GM13976 (cell line): ENCODE data around the gene CCDC171.

Source experiments
- DNase-seq: peaks from one replicate; pipeline ENCODE4 v3.0.0; 2012; ENCODE audit warnings: low spot score
- CTCF ChIP-seq: IDR thresholded peaks from 2 replicates; pipeline ENCODE4 v1.5.1; 2012; ENCODE audit warnings: borderline replicate concordance, mild to moderate bottlenecking; ENCODE audit not compliant: insufficient read depth; ENCODE audit errors: extremely low read depth, missing control alignments, control extremely low read depth
- in situ Hi-C: fragments of 300-500 bp; cut with MboI; formaldehyde crosslinking; loops from one replicate; pipeline ENCODE4 v1.12.0; 2022; ENCODE audit warnings: low sequenced_read_pairs, mixed read lengths, inconsistent platforms; ENCODE audit not compliant: unreplicated experiment

The CCDC171 gene

GRCh38 chr9:15618540-15619331 lies 65.9 kb downstream of the CCDC171 start:
- no peak for TF ChIP-seq CTCF
- no peak for DNase-seq
- in situ Hi-C loops, result loop anchor here (25.0 kb wide), 1 partner anchor 406 kb away; no protein-coding TSS in a partner anchor

GRCh38 chr9:15622318-15622971 lies 69.6 kb downstream of the CCDC171 start:
- DNase-seq, result no peak
- in situ Hi-C loops, result loop anchor here (25.0 kb wide), 1 partner anchor 410 kb away; no protein-coding TSS in a partner anchor
- TF ChIP-seq CTCF, result peak; percentile 27

- no peak for TF ChIP-seq CTCF
- no peak for DNase-seq
- in situ Hi-C loops, result no loop called here
Measured at GRCh38 chr9:15635752-15636151, 82.9 kb downstream of the CCDC171 start.

- no peak for TF ChIP-seq CTCF
- in situ Hi-C loops, result no loop called here
- DNase-seq, result no peak
Measured at GRCh38 chr9:15640121-15640520, 87.3 kb downstream of the CCDC171 start.

- no peak for DNase-seq
- in situ Hi-C loops, result no loop called here
- TF ChIP-seq CTCF, result no peak
Measured at GRCh38 chr9:15641291-15641690, 88.4 kb downstream of the CCDC171 start.

- TF ChIP-seq CTCF, result peak; percentile 29
- in situ Hi-C loops, result no loop called here
- DNase-seq, result peak; percentile 41
Measured at GRCh38 chr9:15642369-15642962, 89.6 kb downstream of the CCDC171 start.
